Measurements from ENCODE around the gene CERS1.
"Not testable (repeated sequence)": the region's sequence is repeated elsewhere in the genome, so short reads cannot be mapped to it uniquely, and the experiment has no call there.

Gene CERS1

DNA sequence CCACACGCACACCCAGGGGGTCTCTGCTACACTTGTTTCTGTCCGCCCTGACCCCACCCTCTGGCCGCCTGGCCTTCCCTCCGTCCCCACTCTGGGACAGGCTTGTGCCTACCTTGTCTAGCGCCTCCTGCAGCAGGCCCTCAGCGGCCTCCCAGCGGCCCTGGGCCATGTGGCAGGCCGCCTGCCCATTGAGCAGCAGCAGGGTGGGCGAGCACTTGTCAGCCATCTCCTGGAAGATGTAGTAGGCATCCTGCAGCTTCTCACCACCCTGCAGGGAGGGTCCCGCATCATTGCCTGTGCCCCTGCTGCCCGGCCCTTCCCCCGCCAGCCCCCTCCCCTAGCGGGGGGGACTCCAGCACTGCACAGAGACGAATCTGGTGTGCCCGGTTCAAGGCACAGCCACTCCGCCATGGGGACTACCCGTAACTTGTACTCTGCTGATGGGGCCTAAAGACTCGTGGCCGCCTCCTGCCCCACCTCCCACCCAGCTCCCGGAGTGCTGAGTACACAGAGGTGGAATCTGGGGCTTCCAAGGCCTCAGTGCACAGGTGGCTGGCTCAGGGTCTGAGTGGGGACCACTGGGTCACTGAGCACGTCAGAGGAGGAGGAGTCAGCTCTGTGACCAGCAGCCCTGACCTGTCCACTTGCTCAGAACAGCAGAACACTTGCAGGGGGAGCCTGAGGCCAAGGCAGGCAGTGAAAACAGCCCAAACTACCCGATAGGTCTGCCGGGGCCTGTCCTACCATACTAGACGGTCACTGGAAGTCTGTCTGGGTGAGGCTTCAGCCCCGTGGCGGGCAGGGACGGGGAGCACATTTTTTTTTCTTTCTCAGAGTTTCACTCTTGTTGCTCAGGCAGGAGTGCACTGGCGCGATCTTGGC lies 7.4 kb upstream of the CERS1 start:
- no peaks in the 10 kb centered on the region for H3K9me3 ChIP-seq (ENCODE audit: control extremely low read depth in 1 of 5, control insufficient read depth in 4 of 5, insufficient read depth in 2 of 5, low read depth in 1 of 5, low read length in 4 of 5)
- H3K27ac ChIP-seq (ENCODE audit: insufficient read depth in 1 of 2, low read depth in 1 of 2, low read length in 2 of 2, poor library complexity in 1 of 2, severe bottlenecking in 2 of 2): no peak overlapping the region
- CTCF ChIA-PET: interaction anchor here (1.2 kb wide), 1 partner anchor 14 kb away, joined by 4 read pairs; no protein-coding TSS in a partner anchor
- no peaks in the 10 kb centered on the region for H3K27me3 ChIP-seq (replicated peaks in 2 of 5; ENCODE audit: control insufficient read depth in 4 of 5, insufficient read depth in 5 of 5, low read length in 4 of 5)
- 95% methylated on average over 29 of the region's 29 CpGs for WGBS (ENCODE audit: insufficient coverage)
- H3K4me1 ChIP-seq (ENCODE audit: control extremely low read depth in 1 of 4, control insufficient read depth in 4 of 4, insufficient read depth in 4 of 4, low read length in 3 of 4): no peaks in the 10 kb centered on the region
- POLR2A ChIA-PET: no interaction called here
- peaks cover 2 to 79% (median 59%) of the 10 kb centered on the region in 4 experiments for H3K36me3 ChIP-seq (ENCODE audit: control insufficient read depth in 4 of 4, insufficient read depth in 4 of 4, low read length in 3 of 4)
- DNase-seq: peak in 1 of 3 donors; percentile 28
- H3K4me3 ChIP-seq (ENCODE audit: control insufficient read depth in 1 of 7, extremely low read depth in 1 of 7, insufficient read depth in 4 of 7, low read depth in 2 of 7, low read length in 6 of 7): no peak overlapping the region

DNA sequence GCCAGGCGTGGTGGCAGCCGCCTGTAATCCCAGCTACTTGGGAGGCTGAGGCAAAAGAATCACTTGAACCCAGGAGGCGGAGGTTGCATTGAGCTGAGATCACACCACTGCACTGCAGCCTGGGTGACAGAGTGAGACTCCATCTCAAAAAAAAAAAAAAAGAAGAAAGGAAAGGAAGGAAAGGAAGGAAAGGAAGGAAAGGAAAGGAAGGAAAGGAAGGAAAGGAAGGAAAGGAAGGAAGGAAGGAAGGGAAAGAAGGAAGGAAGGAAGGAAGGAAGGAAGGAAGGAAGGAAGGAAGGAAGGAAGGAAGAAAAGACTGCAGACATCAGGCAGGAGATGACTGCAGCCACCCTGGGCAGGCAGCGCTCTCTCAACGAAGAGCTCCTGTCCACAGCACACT lies 6.6 kb upstream of the CERS1 start:
- H3K27me3 ChIP-seq (replicated peaks in 2 of 5; ENCODE audit: control insufficient read depth in 4 of 5, insufficient read depth in 5 of 5, low read length in 4 of 5); POLR2A ChIA-PET; DNase-seq; H3K9me3 ChIP-seq (ENCODE audit: control extremely low read depth in 1 of 5, control insufficient read depth in 4 of 5, insufficient read depth in 2 of 5, low read depth in 1 of 5, low read length in 4 of 5); H3K4me1 ChIP-seq (ENCODE audit: control extremely low read depth in 1 of 4, control insufficient read depth in 4 of 4, insufficient read depth in 4 of 4, low read length in 3 of 4); H3K4me3 ChIP-seq (ENCODE audit: control insufficient read depth in 1 of 7, extremely low read depth in 1 of 7, insufficient read depth in 4 of 7, low read depth in 2 of 7, low read length in 6 of 7); H3K27ac ChIP-seq (ENCODE audit: insufficient read depth in 1 of 2, low read depth in 1 of 2, low read length in 2 of 2, poor library complexity in 1 of 2, severe bottlenecking in 2 of 2): not testable (repeated sequence)
- CTCF ChIA-PET: interaction anchor here (1.5 kb wide), 1 partner anchor 14 kb away, joined by 3 read pairs; no protein-coding TSS in a partner anchor
- 100% methylated on average over 2 of the region's 5 CpGs for WGBS (ENCODE audit: insufficient coverage)
- H3K36me3 ChIP-seq (ENCODE audit: control insufficient read depth in 4 of 4, insufficient read depth in 4 of 4, low read length in 3 of 4): peaks cover 2 to 72% (median 52%) of the 10 kb centered on the region in 4 experiments

DNA sequence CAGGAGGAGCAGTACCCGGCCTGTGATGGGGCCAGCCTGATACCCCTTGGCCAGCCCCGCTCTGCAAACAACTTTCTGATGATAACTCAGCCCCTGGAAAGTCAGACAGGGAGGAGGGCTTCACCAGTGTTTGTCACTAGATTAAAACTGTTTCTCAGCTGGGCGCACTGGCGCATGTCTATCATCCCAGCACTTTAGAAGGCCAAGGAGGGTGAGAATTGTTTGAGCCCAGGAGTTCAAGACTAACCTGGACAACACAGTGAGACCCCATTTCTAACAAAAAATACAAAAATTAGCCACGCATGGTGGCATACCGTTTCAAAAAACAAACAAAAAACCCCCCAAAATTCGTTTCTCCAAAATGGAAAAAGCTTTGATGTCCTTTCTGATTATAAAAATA lies 5.5 kb upstream of the CERS1 start:
- 93% methylated on average over 3 of the region's 7 CpGs for WGBS (ENCODE audit: insufficient coverage)
- peaks cover 0 to 1% (median 0%) of the 10 kb centered on the region in 4 experiments for H3K4me1 ChIP-seq (ENCODE audit: control extremely low read depth in 1 of 4, control insufficient read depth in 4 of 4, insufficient read depth in 4 of 4, low read length in 3 of 4)
- H3K27me3 ChIP-seq (replicated peaks in 2 of 5; ENCODE audit: control insufficient read depth in 4 of 5, insufficient read depth in 5 of 5, low read length in 4 of 5): peaks cover 0 to 11% (median 0%) of the 10 kb centered on the region in 5 experiments
- ChIA-PET POLR2A (no interaction called here), CTCF (interaction anchor here (1.5 kb wide), 1 partner anchor 15 kb away, joined by 3 read pairs; no protein-coding TSS in a partner anchor)
- H3K27ac ChIP-seq (ENCODE audit: insufficient read depth in 1 of 2, low read depth in 1 of 2, low read length in 2 of 2, poor library complexity in 1 of 2, severe bottlenecking in 2 of 2): no peak overlapping the region
- H3K4me3 ChIP-seq (ENCODE audit: control insufficient read depth in 1 of 7, extremely low read depth in 1 of 7, insufficient read depth in 4 of 7, low read depth in 2 of 7, low read length in 6 of 7): no peak overlapping the region
- no peak for DNase-seq
- H3K9me3 ChIP-seq (ENCODE audit: control extremely low read depth in 1 of 5, control insufficient read depth in 4 of 5, insufficient read depth in 2 of 5, low read depth in 1 of 5, low read length in 4 of 5): no peaks in the 10 kb centered on the region
- peaks cover 2 to 63% (median 43%) of the 10 kb centered on the region in 4 experiments for H3K36me3 ChIP-seq (ENCODE audit: control insufficient read depth in 4 of 4, insufficient read depth in 4 of 4, low read length in 3 of 4)

DNA sequence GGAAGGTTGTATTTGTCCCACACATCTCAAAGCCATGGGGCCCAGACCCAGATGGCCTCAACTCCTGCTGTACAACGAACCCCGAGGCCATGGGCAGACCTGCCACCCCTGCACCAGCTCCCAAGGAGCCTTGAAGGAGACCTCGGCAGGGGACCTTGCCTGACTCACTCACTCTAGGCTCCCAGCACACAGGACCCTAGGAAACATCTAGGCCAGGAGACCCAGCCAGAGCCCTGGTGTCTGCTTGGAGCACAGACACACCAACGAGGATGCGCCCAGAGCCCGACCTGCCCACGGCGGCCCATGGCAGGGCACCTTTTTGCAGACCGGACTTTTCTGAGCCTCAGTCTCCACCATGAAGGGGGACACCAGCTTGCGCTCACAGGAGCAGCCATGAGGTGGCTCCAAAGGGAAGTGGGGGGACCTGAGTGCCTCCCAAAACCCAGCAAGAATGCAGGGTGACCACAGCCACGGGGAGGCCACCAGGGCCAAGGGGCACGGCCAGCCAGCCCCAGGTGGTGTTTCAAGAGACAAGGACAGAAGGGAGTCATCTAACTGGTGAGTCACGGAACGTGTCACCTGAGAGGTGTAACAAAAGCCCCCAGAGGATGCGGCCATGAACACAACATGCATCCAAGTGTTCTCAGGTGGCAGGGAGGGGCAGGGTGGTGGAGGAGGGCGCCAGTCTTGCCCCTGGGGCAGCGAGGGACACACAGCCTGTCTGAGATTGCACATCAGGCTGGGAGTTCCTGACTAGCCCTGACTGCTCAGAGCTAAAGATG lies 4.9 kb upstream of the CERS1 start:
- no peak for DNase-seq
- no peak overlapping the region for H3K4me3 ChIP-seq (ENCODE audit: control insufficient read depth in 1 of 7, extremely low read depth in 1 of 7, insufficient read depth in 4 of 7, low read depth in 2 of 7, low read length in 6 of 7)
- no peaks in the 10 kb centered on the region for H3K9me3 ChIP-seq (ENCODE audit: control extremely low read depth in 1 of 5, control insufficient read depth in 4 of 5, insufficient read depth in 2 of 5, low read depth in 1 of 5, low read length in 4 of 5)
- H3K36me3 ChIP-seq (ENCODE audit: control insufficient read depth in 4 of 4, insufficient read depth in 4 of 4, low read length in 3 of 4): peaks cover 2 to 58% (median 38%) of the 10 kb centered on the region in 4 experiments
- POLR2A ChIA-PET: no interaction called here
- peaks cover 0 to 3% (median 1%) of the 10 kb centered on the region in 4 experiments for H3K4me1 ChIP-seq (ENCODE audit: control extremely low read depth in 1 of 4, control insufficient read depth in 4 of 4, insufficient read depth in 4 of 4, low read length in 3 of 4)
- no peak overlapping the region for H3K27ac ChIP-seq (ENCODE audit: insufficient read depth in 1 of 2, low read depth in 1 of 2, low read length in 2 of 2, poor library complexity in 1 of 2, severe bottlenecking in 2 of 2)
- peaks cover 0 to 15% (median 0%) of the 10 kb centered on the region in 5 experiments for H3K27me3 ChIP-seq (replicated peaks in 2 of 5; ENCODE audit: control insufficient read depth in 4 of 5, insufficient read depth in 5 of 5, low read length in 4 of 5)
- CTCF ChIA-PET: no interaction called here
- WGBS (ENCODE audit: insufficient coverage): 95% methylated on average over 15 of the region's 17 CpGs

DNA sequence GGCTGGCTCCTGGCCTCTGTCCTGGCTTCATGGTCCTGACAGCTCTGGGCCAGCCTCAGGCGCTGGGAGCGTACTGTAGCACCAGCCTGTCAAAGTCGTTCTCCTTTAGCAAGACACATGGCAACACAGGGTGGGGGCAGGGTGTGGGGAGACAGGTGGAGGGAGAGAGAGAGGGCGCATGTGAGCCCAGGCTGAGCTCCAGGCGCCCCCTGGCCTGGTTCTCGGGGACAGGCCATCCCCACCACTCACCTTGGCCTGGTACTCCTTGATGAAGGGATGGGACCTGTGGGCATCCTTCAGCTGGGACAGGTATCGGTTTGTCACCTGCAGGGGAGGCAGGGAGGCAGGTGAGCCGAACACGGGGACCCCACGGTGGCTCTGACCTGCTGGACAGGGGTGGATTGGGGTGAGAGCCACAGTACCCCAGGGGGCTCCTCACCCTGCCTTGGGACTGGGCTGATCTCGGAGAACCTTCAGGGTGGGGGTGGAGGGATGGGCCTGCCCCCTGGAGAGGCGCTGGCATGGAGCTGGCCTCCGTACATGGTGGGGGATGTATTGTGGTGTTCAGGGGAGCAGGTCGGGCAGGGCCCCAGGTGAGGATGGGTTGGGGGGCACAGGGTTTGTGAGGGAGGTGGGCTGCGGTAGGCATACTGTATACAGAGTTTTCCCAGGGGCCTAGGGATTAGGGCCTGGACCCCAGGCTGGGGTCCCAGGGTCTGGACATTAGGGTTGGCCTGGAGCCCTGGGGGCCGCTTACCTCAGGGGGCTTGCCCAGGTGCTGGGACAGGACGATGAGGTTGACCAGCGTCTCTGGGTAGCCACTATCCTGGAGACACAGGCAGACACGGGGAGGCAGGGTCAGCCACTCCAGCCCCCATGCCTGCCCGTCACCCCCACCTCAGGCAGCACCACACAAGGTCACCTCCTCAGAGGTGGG lies 3.9 kb upstream of the CERS1 start:
- Histone ChIP-seq H3K4me3 (ENCODE audit: control insufficient read depth in 1 of 7, extremely low read depth in 1 of 7, insufficient read depth in 4 of 7, low read depth in 2 of 7, low read length in 6 of 7) (no peak overlapping the region), H3K36me3 (ENCODE audit: control insufficient read depth in 4 of 4, insufficient read depth in 4 of 4, low read length in 3 of 4) (peaks cover 2 to 48% (median 31%) of the 10 kb centered on the region in 4 experiments), H3K9me3 (ENCODE audit: control extremely low read depth in 1 of 5, control insufficient read depth in 4 of 5, insufficient read depth in 2 of 5, low read depth in 1 of 5, low read length in 4 of 5) (no peaks in the 10 kb centered on the region), H3K27ac (ENCODE audit: insufficient read depth in 1 of 2, low read depth in 1 of 2, low read length in 2 of 2, poor library complexity in 1 of 2, severe bottlenecking in 2 of 2) (no peak overlapping the region), H3K4me1 (ENCODE audit: control extremely low read depth in 1 of 4, control insufficient read depth in 4 of 4, insufficient read depth in 4 of 4, low read length in 3 of 4) (peaks cover 0 to 13% (median 10%) of the 10 kb centered on the region in 4 experiments), H3K27me3 (replicated peaks in 2 of 5; ENCODE audit: control insufficient read depth in 4 of 5, insufficient read depth in 5 of 5, low read length in 4 of 5) (peaks cover 0 to 22% (median 3%) of the 10 kb centered on the region in 5 experiments)
- no peak for DNase-seq
- ChIA-PET POLR2A (no interaction called here), CTCF (interaction anchor here (1.3 kb wide), 1 partner anchor 11 kb away, joined by 3 read pairs; no protein-coding TSS in a partner anchor)
- 93% methylated on average over 15 of the region's 20 CpGs for WGBS (ENCODE audit: insufficient coverage)

DNA sequence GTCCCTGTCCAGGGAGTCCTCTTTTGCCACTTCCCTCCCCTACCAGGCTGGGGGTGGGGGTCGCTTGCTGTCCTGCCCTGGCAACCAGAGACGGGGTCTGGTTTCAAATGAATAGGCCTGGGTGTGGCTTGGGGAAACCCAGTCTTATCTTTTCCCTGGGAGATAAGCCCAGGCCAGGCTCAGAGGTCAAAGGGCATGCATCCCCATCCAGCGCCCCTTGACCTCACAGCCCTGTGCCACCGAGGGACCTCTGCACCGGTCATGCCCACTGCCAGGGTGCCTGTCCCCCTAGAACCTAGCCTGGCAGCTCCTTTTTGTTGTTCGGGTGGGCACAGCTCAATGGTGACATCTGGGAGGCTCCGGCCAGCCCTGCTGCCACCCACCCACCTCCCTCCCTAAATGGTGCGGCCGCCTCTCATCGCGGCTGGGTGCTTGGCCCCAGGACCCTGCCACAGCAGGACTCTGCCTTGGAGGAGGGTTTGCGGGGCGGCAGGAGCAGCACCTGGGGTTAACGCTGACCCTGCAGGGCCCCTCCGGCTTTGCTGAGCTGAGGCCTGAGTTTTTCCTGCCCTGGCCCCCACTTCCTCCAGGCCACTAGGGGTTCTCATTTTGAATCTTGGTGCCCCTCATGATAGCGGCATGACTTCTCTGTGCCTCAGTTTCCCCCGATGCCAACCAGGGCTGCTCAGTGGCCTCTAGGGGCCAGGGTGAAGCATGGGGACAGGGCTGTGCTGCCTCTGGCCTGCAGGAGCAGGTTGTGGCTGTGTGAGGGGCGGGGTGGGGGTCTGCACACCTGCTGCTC lies 2.9 kb upstream of the CERS1 start:
- peaks cover 2 to 42% (median 24%) of the 10 kb centered on the region in 4 experiments for H3K36me3 ChIP-seq (ENCODE audit: control insufficient read depth in 4 of 4, insufficient read depth in 4 of 4, low read length in 3 of 4)
- no peak overlapping the region for H3K4me3 ChIP-seq (ENCODE audit: control insufficient read depth in 1 of 7, extremely low read depth in 1 of 7, insufficient read depth in 4 of 7, low read depth in 2 of 7, low read length in 6 of 7)
- no peak overlapping the region for H3K27ac ChIP-seq (ENCODE audit: insufficient read depth in 1 of 2, low read depth in 1 of 2, low read length in 2 of 2, poor library complexity in 1 of 2, severe bottlenecking in 2 of 2)
- 95% methylated on average over 13 of the region's 18 CpGs for WGBS (ENCODE audit: insufficient coverage)
- ChIA-PET POLR2A (no interaction called here), CTCF (interaction anchor here (1.3 kb wide), 1 partner anchor 10 kb away, joined by 3 read pairs; no protein-coding TSS in a partner anchor)
- no peaks in the 10 kb centered on the region for H3K9me3 ChIP-seq (ENCODE audit: control extremely low read depth in 1 of 5, control insufficient read depth in 4 of 5, insufficient read depth in 2 of 5, low read depth in 1 of 5, low read length in 4 of 5)
- H3K27me3 ChIP-seq (replicated peaks in 2 of 5; ENCODE audit: control insufficient read depth in 4 of 5, insufficient read depth in 5 of 5, low read length in 4 of 5): peaks cover 0 to 32% (median 6%) of the 10 kb centered on the region in 5 experiments
- DNase-seq: no peak
- peaks cover 0 to 18% (median 14%) of the 10 kb centered on the region in 4 experiments for H3K4me1 ChIP-seq (ENCODE audit: control extremely low read depth in 1 of 4, control insufficient read depth in 4 of 4, insufficient read depth in 4 of 4, low read length in 3 of 4)

Measured in common myeloid progenitor, CD34-positive (primary cell).